ENCODE results near the gene LRRC41. TPM values are rescaled to one million over a fixed set of nuclear protein-coding genes. Genes with fewer than 3 reads are reported as not detected.

LRRC41 gene
- total RNA-seq, 1 donor from 2014 or later, result 41.1 TPM

Other genes starting within 250 kb of the LRRC41 start
- gene PIK3R3, start 171.0 kb downstream of the LRRC41 start, total RNA-seq, result 16.0 TPM
- 0.74 TPM for gene TSPAN1, start 128.5 kb downstream of the LRRC41 start, total RNA-seq
- gene P3R3URF, start 127.1 kb downstream of the LRRC41 start, total RNA-seq, result not detected
- 29.0 TPM for gene POMGNT1, start 105.2 kb downstream of the LRRC41 start, total RNA-seq
- 2.2 TPM for gene LURAP1, start 100.3 kb downstream of the LRRC41 start, total RNA-seq
- 1.5 TPM for gene RAD54L, start 55.9 kb downstream of the LRRC41 start, total RNA-seq
- gene UQCRH, start 82 bp upstream of the LRRC41 start, total RNA-seq, result 190 TPM
- gene NSUN4, start 37.2 kb upstream of the LRRC41 start, total RNA-seq, result 8.4 TPM
- gene FAAH, start 90.7 kb upstream of the LRRC41 start, total RNA-seq, result 17.0 TPM
- gene DMBX1, start 186.2 kb upstream of the LRRC41 start, total RNA-seq, result not detected
- not detected for gene KNCN, start 248.0 kb upstream of the LRRC41 start, total RNA-seq

Measured in temporal lobe (tissue), 1 donor.